SKM-1 treated with dmso at 0.1 percent for 144 hours (cell line): Measurements from ENCODE around the gene NBDY.
"Not testable (repeated sequence)": the region's sequence is repeated elsewhere in the genome, so short reads cannot be mapped to it uniquely, and the experiment has no call there.

Experiments used
- DNase-seq: peaks from one replicate; lab custom pipeline; 2025; ENCODE audit not compliant: unreplicated experiment; lab: John Stamatoyannopoulos, UW

Gene NBDY

GRCh38 chrX:56729152-56729850, at the start of gene NBDY:
TSS of gene NBDY (plus strand) at chrX:56729243. CDS start at chrX:56729354, 111 bp downstream.
- peak; percentile 14 for DNase-seq

- not testable (repeated sequence) for DNase-seq
These were observed 24.5 kb upstream of the NBDY start for GRCh38 chrX:56704530-56704929.

DNA sequence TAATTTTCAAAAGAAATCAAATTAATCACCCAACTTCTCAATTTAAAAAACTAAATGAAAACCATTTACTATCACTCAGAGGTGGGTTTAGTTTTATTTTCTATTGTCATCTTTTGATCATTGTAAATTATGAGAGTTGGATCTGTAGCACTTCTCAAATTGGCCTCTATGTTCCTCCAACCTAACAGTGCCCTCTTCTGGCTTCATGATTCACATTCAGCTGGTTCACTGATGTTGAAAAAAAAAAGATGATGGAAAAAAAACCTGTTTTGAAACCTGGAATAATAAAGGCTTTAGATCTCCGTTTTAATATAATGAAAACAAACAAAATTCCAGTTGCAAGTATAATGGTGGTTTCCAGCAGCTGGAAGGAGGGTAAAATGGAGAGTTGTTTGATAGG, 2.4 kb upstream of the NBDY start:
- DNase-seq = peak; percentile 25

GRCh38 chrX:56727531-56727930, 1.5 kb upstream of the NBDY start:
- no peak for DNase-seq

DNA sequence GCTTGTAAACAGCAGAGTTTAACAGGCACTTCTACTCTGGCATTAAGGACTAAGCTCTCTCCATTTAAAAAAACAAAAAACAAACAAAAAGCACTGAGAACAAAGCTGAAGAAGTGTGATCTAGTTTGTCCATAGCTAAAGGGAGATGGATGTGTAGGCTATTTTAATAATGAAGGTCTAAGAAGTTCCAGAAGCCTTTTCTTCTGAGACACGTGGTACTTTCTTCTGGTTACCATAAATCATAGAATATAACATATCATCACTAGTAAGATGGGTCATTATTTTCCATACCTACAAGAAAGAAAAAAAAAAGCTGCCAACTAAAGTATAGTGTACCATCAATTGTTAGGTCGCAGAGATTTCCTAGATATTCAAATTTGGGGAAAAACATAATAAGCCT, 722 bp upstream of the NBDY start:
- no peak for DNase-seq

- no peak for DNase-seq
These were observed 291 bp upstream of the NBDY start for GRCh38 chrX:56728752-56729151.

DNA sequence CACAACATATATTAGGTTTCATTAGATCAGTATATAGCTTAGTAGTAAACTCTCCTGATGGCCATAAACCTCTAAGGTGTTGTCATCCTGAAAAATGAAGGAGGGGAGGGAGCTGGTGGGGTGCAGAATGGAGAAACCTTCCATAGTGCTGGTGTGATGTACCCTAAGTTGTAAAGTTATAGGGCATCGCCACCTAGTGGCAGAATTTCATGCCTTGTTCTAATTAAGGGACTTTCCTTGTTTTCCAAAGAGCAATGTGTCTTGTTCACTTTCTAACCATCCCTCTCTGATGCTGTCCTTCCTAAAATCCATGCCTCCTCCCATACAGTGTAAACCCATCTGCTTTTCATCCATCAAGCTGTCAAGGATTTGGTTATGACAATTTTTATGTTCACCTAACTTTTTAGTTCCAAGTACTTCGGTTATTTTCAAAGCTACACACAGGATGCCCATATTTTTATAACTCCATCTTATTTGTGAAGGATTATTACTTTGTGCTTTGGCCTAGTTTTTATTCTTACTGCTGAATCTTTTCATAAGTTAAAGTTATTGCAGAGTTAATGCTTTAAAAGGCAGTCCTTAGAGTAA, 4.5 kb downstream of the NBDY start:
- DNase-seq = no peak

GRCh38 chrX:56736219-56736618, 7.2 kb downstream of the NBDY start:
- DNase-seq = no peak

DNA sequence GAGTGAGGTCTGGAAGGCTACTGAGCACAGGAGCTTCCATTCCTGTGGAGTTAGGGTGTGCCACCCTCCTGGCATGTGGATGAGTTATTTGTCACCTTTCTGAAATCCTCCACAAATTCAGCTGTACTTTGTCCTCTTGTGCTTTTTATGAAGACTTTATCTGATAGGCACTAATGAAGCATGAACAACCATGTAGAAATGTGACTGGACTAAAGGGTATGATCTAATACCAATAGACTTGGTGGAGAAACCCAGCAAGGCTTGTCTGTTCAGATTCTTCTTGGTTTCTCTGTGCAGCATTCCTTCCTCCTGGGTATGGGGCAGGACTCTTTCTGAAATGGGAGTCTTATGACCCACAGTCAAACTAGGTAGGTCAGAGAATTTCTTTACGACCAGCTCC, 9.6 kb downstream of the NBDY start:
- no peak for DNase-seq

GRCh38 chrX:56744996-56745395, 16.0 kb downstream of the NBDY start:
- no peak for DNase-seq

DNA sequence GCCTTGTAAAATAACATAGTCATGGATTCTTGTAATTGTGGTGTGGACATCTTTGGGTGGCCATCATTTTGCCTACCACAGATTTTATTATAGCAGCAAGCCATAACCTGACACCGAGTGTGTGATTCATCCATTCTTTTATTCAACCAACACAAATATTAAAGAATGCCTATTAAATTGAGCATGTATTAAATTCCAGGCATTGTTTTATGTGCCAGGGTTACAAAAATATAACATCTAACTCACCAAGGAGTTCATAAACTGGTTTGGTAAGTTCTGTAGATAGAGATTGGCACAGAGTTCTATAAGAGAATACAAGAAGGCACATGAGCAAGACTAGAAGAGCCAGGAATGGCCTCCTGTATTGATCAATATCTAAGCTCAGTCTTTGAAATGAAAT, 18.0 kb downstream of the NBDY start:
- no peak for DNase-seq

GRCh38 chrX:56751071-56751470, 22.0 kb downstream of the NBDY start:
- no peak for DNase-seq

- no peak for DNase-seq
These were observed 28.3 kb downstream of the NBDY start for GRCh38 chrX:56757327-56757726.

DNA sequence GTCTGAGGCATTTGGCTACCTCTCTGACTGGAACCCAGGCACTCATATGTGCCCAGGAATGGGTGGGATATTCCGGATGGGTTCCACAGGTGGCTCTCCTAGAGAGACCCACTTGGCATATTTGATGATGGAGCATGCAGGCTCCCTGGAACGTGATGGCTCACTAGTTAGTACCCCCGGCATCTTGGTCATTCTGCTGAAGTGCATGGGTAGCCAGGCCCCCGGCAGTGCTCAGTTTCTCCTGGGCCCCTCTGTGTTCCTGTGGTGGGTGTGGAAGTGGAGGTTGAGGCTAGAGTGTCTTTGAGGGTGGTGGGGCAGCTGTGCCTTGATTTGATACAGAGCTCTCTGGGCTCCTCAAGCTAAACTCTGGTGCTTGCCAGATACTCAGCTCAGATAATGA, 29.4 kb downstream of the NBDY start:
- no peak for DNase-seq

- DNase-seq = no peak
These were observed 30.8 kb downstream of the NBDY start for GRCh38 chrX:56759736-56760409.

DNA sequence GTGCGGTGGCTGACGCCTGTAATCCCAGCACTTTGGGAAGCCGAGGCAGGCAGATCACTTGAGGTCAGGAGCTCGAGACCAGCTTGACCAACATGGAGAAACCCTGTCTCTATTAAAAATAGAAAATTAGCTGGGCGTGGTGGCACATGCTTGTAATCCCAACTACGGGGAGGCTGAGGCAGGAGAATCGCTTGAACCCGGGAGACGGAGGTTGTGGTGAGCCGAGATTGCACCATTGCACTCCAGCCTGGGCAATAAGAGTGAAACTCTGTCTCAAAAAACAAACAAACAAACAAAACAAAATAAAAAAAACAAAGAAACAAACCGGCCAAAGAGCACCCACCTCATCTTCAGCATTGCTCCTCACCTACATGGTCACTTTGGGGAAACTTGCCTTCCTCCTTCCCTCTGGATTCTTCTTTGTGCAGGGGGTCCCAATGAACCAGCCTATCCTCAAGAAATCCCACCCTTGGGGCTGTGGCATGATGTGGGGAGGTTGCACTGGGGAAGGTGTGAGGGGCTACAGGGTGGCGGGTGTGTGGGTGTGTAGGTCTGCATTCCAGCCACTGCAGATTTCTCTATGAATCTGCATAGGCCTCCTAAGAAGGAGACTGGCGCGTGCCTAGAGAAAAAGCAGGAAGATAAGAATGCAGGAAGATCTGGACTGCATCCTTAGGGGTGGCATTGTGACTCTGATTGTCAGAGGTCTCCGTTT, 31.5 kb downstream of the NBDY start:
- not testable (repeated sequence) for DNase-seq

GRCh38 chrX:56761167-56761566, 32.1 kb downstream of the NBDY start:
- no peak for DNase-seq

GRCh38 chrX:56762220-56762619, 33.2 kb downstream of the NBDY start:
- DNase-seq = no peak

GRCh38 chrX:56762707-56763555, 33.9 kb downstream of the NBDY start:
- no peak for DNase-seq

DNA sequence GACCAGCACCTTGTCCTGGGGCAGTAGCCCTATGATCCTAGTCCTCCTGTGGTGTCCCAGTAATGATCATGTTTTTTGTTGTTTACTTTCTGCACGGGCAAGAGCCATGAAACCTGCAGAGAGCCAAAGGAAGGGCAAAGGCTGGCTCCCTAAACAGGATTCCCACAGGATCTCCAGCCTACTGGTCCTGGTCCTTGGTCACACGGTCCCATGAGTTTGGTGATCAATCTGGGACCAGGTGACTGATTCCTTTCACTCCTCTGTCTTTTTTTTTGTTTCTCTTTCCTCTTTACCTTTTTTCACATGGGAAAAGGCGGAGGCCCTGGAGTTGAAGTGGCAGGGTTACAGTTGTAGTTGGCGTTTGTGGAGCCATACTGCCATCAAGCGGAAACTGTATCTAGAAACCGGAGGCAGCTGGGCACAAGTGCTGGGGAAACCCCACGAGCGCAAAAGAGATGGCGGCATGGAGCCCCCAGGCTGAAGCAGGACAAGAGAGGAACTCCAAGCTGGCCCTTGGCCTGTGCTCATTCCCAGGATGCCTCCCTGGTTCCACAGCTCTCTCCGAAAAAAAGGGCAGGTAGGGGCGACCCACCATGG, 34.6 kb downstream of the NBDY start:
- no peak for DNase-seq
